B cell (primary cell): ENCODE measurements around the gene ARID1A. TPM values are rescaled to one million over a fixed set of nuclear protein-coding genes. Genes with fewer than 3 reads are reported as not detected.
A peak's percentile ranks its signal among the peaks of the same experiment; 100 is the strongest.

ENCODE experiments used
- ATAC-seq: fragments of 200-7000 bp; cut with Tn5 transposase; one replicate; pipeline ENCODE4 v1.10.0; 2021; ENCODE audit warnings: low read depth, mild to moderate bottlenecking, moderate number of reproducible peaks, moderate library complexity
- CTCF ChIA-PET: fragments of 350-600 bp; sonication (Branson Sonifier 250); formaldehyde crosslinking; loops from one replicate; lab custom pipeline; 2021; ENCODE audit warnings: antibody characterized with exemption, inconsistent platforms; lab: Charles Lee
- POLR2A ChIA-PET: fragments of 350-600 bp; sonication (Branson Sonifier 250); formaldehyde crosslinking; loops from one replicate; lab custom pipeline; 2021; ENCODE audit warnings: antibody characterized with exemption; lab: Charles Lee
- DNase-seq: peaks from one replicate; pipeline ENCODE4 v3.0.0; 2013
- H2AFZ ChIP-seq: 2 replicates; pipeline ENCODE4 v1.6.1; 2012; ENCODE audit warnings: mild to moderate bottlenecking, low read depth, low read length; ENCODE audit not compliant: insufficient read depth, poor library complexity, severe bottlenecking
- H3K27ac ChIP-seq, 2 donors: 1 replicate in 1 of 2; 2 replicates in 1 of 2; pipeline ENCODE4 v1.5.1; 2012 to 2013; ENCODE audit warnings: low read length in 2 of 2, mild to moderate bottlenecking in 2 of 2, moderate library complexity in 1 of 2
- H3K27me3 ChIP-seq, 4 experiments: fragments of 200-600 bp in 1 of 4; sonication (generic) in 1 of 4; replicated peaks in 1 of 4; 1 replicate in 2 of 4; 2 replicates in 2 of 4; pipeline versions ENCODE4 v1.6.1 to v1.7.0; 2013 to 2016; ENCODE audit warnings: low read length in 3 of 4, mild to moderate bottlenecking in 2 of 4, mixed read lengths in 1 of 4, moderate library complexity in 1 of 4; ENCODE audit not compliant: insufficient read depth in 4 of 4, control insufficient read depth in 3 of 4; ENCODE audit errors: control extremely low read depth in 1 of 4
- H3K36me3 ChIP-seq, 2 experiments: replicated peaks in 1 of 2; 1 replicate in 1 of 2; 2 replicates in 1 of 2; pipeline versions ENCODE4 v1.6.1 to v1.7.1; 2013; ENCODE audit warnings: low read length in 1 of 2; ENCODE audit not compliant: insufficient read depth in 2 of 2, control insufficient read depth in 1 of 2; ENCODE audit errors: control extremely low read depth in 1 of 2, extremely low read depth in 1 of 2
- H3K4me1 ChIP-seq, 2 donors: fragments of 200-600 bp in 1 of 2; sonication (generic) in 1 of 2; 1 replicate in 1 of 2; 2 replicates in 1 of 2; pipeline versions ENCODE4 v1.5.1 to v1.6.1; 2013 to 2017; ENCODE audit warnings: low read length in 2 of 2; ENCODE audit not compliant: control insufficient read depth in 2 of 2, insufficient read depth in 2 of 2
- H3K4me2 ChIP-seq: replicated peaks from 2 replicates; pipeline ENCODE3; 2012; ENCODE audit warnings: mild to moderate bottlenecking, low read depth, low read length; ENCODE audit not compliant: poor library complexity, severe bottlenecking
- H3K4me3 ChIP-seq, 5 experiments: fragments of 200-600 bp in 1 of 5; sonication (generic) in 1 of 5; 1 replicate in 3 of 5; 2 replicates in 2 of 5; pipeline versions ENCODE4 v1.5.1 to v1.7.0; 2011 to 2016; ENCODE audit warnings: low read length in 4 of 5, mild to moderate bottlenecking in 4 of 5, low read depth in 2 of 5, control low read depth in 1 of 5, moderate library complexity in 1 of 5; ENCODE audit not compliant: insufficient read depth in 1 of 5; ENCODE audit errors: control extremely low read depth in 1 of 5, extremely low read depth in 1 of 5
- H3K79me2 ChIP-seq: fragments of 200-600 bp; sonication (generic); one replicate; pipeline ENCODE4 v1.6.0; 2016; ENCODE audit warnings: low read length; ENCODE audit not compliant: control insufficient read depth, insufficient read depth
- H3K9ac ChIP-seq: fragments of 200-600 bp; sonication (generic); 2 replicates; pipeline ENCODE4 v1.6.1; 2017; ENCODE audit warnings: mild to moderate bottlenecking, low read length, moderate library complexity
- H3K9me3 ChIP-seq, 3 donors: one replicate each; pipeline versions ENCODE4 v1.6.1 to v1.7.1; 2013; ENCODE audit warnings: low read length in 2 of 3; ENCODE audit not compliant: control insufficient read depth in 2 of 3, insufficient read depth in 1 of 3; ENCODE audit errors: control extremely low read depth in 1 of 3
- H4K20me1 ChIP-seq: 2 replicates; pipeline ENCODE4 v1.6.0; 2012; ENCODE audit warnings: mild to moderate bottlenecking, low read length; ENCODE audit not compliant: insufficient read depth, control insufficient read depth, poor library complexity, severe bottlenecking
- H3K27ac Mint-ChIP-seq: one replicate; pipeline ENCODE4 v1.8.0; 2021; ENCODE audit warnings: mixed read lengths
- H3K27me3 Mint-ChIP-seq: one replicate; pipeline ENCODE4 v1.8.0; 2021; ENCODE audit warnings: mixed read lengths
- H3K4me1 Mint-ChIP-seq: one replicate; pipeline ENCODE4 v1.8.0; 2021; ENCODE audit warnings: mixed read lengths
- H3K4me3 Mint-ChIP-seq: one replicate; pipeline ENCODE4 v1.8.0; 2021; ENCODE audit warnings: mixed read lengths
- H3K9me3 Mint-ChIP-seq: one replicate; pipeline ENCODE4 v1.8.0; 2022; ENCODE audit warnings: mixed read lengths; ENCODE audit not compliant: insufficient read depth
- EZH2 ChIP-seq: IDR thresholded peaks from 2 replicates; pipeline ENCODE4 v1.6.1; 2012; ENCODE audit warnings: borderline replicate concordance, low read depth, mild to moderate bottlenecking, moderate library complexity, low read length; ENCODE audit not compliant: insufficient read depth, poor library complexity, severe bottlenecking
- WGBS: methylation state at CpG from one replicate; pipeline ENCODE4 v1.1.5; 2013; ENCODE audit warnings: missing lambda C conversion rate; ENCODE audit not compliant: insufficient coverage; 5-methylcytosine and 5-hydroxymethylcytosine counted together
- intact Hi-C: fragments of 100-400 bp; cut with micrococcal nuclease; formaldehyde crosslinking; loops from one replicate; pipeline ENCODE4 v1.10.0; 2022
- polyA plus RNA-seq: library from polyadenylated mRNA; depleted of rRNA; stranded (reverse); fragments of >200 nt; gene quantifications from 2 replicates; pipeline ENCODE4 v1.2.3, GENCODE V29; 2012
- total RNA-seq, 2 donors: library from RNA; stranded (reverse); fragments of 120-200 nt in 1 of 2; gene quantifications; 1 replicate in 1 of 2; 2 replicates in 1 of 2; pipeline versions ENCODE4 v1.2.3 to v1.2.4, GENCODE V29; 2013 to 2022
- TF ChIP-seq, protein P1 (sequence below): fragments of 200-600 bp; IDR thresholded peaks from one replicate; pipeline ENCODE4 v1.8.0; 2022; ENCODE audit warnings: antibody characterized with exemption, mild to moderate bottlenecking

The ARID1A gene
- total and polyA plus RNA-seq, 2 donors (not counting 1 experiment from before 2014, with no cell fraction given): 80.7 to 150 TPM

DNA sequence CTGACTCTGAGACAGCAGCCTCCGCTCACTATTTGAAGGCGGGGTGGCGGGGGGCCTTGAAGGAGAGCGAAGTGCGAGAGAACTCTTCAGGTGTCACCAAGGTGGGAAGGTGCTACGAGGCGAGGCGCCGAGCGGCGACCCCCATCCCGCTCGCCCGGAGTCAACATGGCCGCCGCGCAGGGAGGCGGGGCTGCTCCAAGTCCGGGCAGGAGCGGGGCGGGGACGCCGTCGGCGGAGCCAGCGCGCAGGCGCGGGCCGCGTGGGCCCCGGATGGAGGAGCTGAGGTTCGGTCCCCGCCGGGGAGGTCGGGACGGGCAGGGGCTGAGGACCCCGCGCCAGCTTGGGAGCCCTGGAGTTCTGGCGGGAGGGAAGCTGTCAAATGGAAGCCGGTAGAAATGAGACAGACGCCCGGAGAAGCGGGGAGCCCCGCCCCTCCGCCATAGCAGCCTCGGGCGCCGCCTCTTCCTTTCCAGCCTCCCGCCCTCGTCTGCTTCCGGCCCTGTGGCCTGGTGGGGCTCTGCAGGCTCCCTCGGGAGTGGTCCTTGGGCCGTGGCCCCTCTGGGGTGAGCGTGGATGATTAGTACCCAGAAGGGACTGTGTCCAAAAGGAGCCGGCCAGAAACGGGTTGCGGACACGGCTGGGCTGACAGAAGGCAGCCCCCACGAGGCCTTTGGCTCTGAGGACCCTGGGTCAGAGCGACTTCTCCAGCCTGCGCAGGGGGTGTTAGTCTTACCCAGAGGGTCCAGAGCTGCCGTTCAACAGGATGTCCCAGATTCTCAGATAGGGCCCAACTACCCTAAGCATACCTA is 92.1 kb downstream of the ARID1A start, which contains the start of gene PIGV:
PIGV (plus strand) TSS at position 245 of the 809 bp plus-strand sequence. CDS start 2,866 bp downstream, outside the sequence.
- Histone ChIP-seq H3K9ac (peak within 1 kb of the TSS; percentile 85), H2AFZ (peak within 1 kb of the TSS; percentile 94), H3K4me1 (peaks cover 30 to 44% of the 10 kb centered on the region in 2 donors), H3K4me2 (peak within 1 kb of the TSS; percentile 95), H3K9me3 (no peaks in the 10 kb centered on the region), H4K20me1 (no peaks in the 10 kb centered on the region), H3K27me3 (no peaks in the 10 kb centered on the region), H3K4me3 (peak within 1 kb of the TSS; percentile 75 to 94 (median 91)), H3K36me3 (peaks cover 0 to 9% of the 10 kb centered on the region in 2 experiments), H3K79me2 (peaks cover 27% of the 10 kb centered on the region), H3K27ac (peak within 1 kb of the TSS; percentile 82 to 86)
- WGBS: under 1% methylated on average over 61 of the region's 63 CpGs
- Mint-ChIP-seq H3K27me3 (no peaks in the 10 kb centered on the region), H3K4me3 (peak within 1 kb of the TSS; percentile 91), H3K9me3 (no peaks in the 10 kb centered on the region), H3K4me1 (peaks cover 48% of the 10 kb centered on the region), H3K27ac (peak within 1 kb of the TSS; percentile 99)
- ChIA-PET POLR2A (interaction anchor here (0.5 to 5.8 kb wide), 21 partner anchors 9 to 472 kb away, joined by 3 to 50 read pairs (median 5); partner anchors contain the start of gene ARID1A), CTCF (interaction anchor here (0.7 to 10.1 kb wide), 42 partner anchors 10 to 768 kb away, joined by 3 to 479 read pairs (median 6); partner anchors contain the start of genes ARID1A and RPS6KA1)
- TF ChIP-seq, protein P1, sequence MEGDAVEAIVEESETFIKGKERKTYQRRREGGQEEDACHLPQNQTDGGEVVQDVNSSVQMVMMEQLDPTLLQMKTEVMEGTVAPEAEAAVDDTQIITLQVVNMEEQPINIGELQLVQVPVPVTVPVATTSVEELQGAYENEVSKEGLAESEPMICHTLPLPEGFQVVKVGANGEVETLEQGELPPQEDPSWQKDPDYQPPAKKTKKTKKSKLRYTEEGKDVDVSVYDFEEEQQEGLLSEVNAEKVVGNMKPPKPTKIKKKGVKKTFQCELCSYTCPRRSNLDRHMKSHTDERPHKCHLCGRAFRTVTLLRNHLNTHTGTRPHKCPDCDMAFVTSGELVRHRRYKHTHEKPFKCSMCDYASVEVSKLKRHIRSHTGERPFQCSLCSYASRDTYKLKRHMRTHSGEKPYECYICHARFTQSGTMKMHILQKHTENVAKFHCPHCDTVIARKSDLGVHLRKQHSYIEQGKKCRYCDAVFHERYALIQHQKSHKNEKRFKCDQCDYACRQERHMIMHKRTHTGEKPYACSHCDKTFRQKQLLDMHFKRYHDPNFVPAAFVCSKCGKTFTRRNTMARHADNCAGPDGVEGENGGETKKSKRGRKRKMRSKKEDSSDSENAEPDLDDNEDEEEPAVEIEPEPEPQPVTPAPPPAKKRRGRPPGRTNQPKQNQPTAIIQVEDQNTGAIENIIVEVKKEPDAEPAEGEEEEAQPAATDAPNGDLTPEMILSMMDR: no peak
- no peak for TF ChIP-seq EZH2
- DNase-seq (peak; percentile 95), ATAC-seq (peak; percentile 77)
- intact Hi-C loops: loop anchor here (1.0 to 5.0 kb wide), 5 partner anchors 44 to 676 kb away; partner anchors contain the start of gene PDIK1L
